H9 (cell line): ENCODE results near the gene MED22. TPM values are rescaled to one million over a fixed set of nuclear protein-coding genes. Genes with fewer than 3 reads are reported as not detected.

Source experiments
- DNase-seq: peaks from one replicate; pipeline ENCODE4 v3.0.0-alpha.2; 2017
- H2AFZ ChIP-seq: one replicate; pipeline ENCODE4 v1.6.1; 2013; ENCODE audit warnings: mild to moderate bottlenecking, low read length, control low read depth, moderate library complexity
- H2AK5ac ChIP-seq: 2 replicates; pipeline ENCODE4 v1.6.1; 2013; ENCODE audit warnings: low read length, control low read depth, mixed read lengths; ENCODE audit not compliant: insufficient read length
- H2BK120ac ChIP-seq: one replicate; pipeline ENCODE4 v1.6.1; 2013; ENCODE audit warnings: low read depth, mild to moderate bottlenecking, low read length, control low read depth, inconsistent platforms; ENCODE audit not compliant: poor library complexity, severe bottlenecking
- H2BK12ac ChIP-seq: 2 replicates; pipeline ENCODE4 v1.6.1; 2013; ENCODE audit warnings: low read length, control low read depth, mixed read lengths, low read depth; ENCODE audit not compliant: insufficient read length
- H2BK15ac ChIP-seq: 2 replicates; pipeline ENCODE4 v1.6.1; 2013; ENCODE audit warnings: low read depth, low read length, control low read depth
- H2BK20ac ChIP-seq: one replicate; pipeline ENCODE4 v1.6.1; 2013; ENCODE audit warnings: low read depth, mild to moderate bottlenecking, low read length, control low read depth, inconsistent platforms; ENCODE audit not compliant: poor library complexity, severe bottlenecking
- H2BK5ac ChIP-seq: 2 replicates; pipeline ENCODE4 v1.6.1; 2013; ENCODE audit warnings: low read length, control low read depth, mixed read lengths; ENCODE audit not compliant: insufficient read length
- H3K14ac ChIP-seq: 2 replicates; pipeline ENCODE4 v1.6.1; 2013; ENCODE audit warnings: low read length, control low read depth; ENCODE audit not compliant: insufficient read depth
- H3K18ac ChIP-seq: 2 replicates; pipeline ENCODE4 v1.6.1; 2013; ENCODE audit warnings: low read depth, mild to moderate bottlenecking, mixed read lengths, low read length, control low read depth; ENCODE audit not compliant: insufficient read length
- H3K23ac ChIP-seq: 2 replicates; pipeline ENCODE4 v1.6.1; 2013; ENCODE audit warnings: low read length, control low read depth, mixed read lengths, low read depth; ENCODE audit not compliant: insufficient read length
- H3K23me2 ChIP-seq: 2 replicates; pipeline ENCODE4 v1.6.1; 2013; ENCODE audit warnings: low read depth, mild to moderate bottlenecking, mixed read lengths, low read length, control low read depth; ENCODE audit not compliant: insufficient read length, poor library complexity, severe bottlenecking
- H3K27ac ChIP-seq: 2 replicates; pipeline ENCODE4 v1.5.1; 2013; ENCODE audit warnings: low read length, control low read depth, mixed read lengths, low read depth; ENCODE audit not compliant: insufficient read length
- H3K27me3 ChIP-seq: 2 replicates; pipeline ENCODE4 v1.6.1; 2013; ENCODE audit warnings: low read length, control low read depth, inconsistent platforms; ENCODE audit not compliant: insufficient read depth
- H3K4ac ChIP-seq: 2 replicates; pipeline ENCODE4 v1.6.1; 2013; ENCODE audit warnings: low read depth, mild to moderate bottlenecking, control low read depth, inconsistent platforms, low read length, moderate library complexity
- H3K4me1 ChIP-seq: 2 replicates; pipeline ENCODE4 v1.6.1; 2013; ENCODE audit warnings: low read length, control low read depth, inconsistent platforms; ENCODE audit not compliant: insufficient read depth
- H3K4me2 ChIP-seq: 2 replicates; pipeline ENCODE4 v1.6.1; 2013; ENCODE audit warnings: low read length, control low read depth, mixed read lengths; ENCODE audit not compliant: insufficient read length, insufficient read depth
- H3K56ac ChIP-seq: 2 replicates; pipeline ENCODE4 v1.6.1; 2013; ENCODE audit warnings: low read depth, mild to moderate bottlenecking, mixed read lengths, low read length, control low read depth; ENCODE audit not compliant: insufficient read length
- H3K79me1 ChIP-seq: 2 replicates; pipeline ENCODE4 v1.6.1; 2013; ENCODE audit warnings: low read depth, mild to moderate bottlenecking, moderate library complexity, low read length, control low read depth, inconsistent platforms; ENCODE audit not compliant: insufficient read depth, poor library complexity, severe bottlenecking
- H3K79me2 ChIP-seq: 2 replicates; pipeline ENCODE4 v1.6.1; 2013; ENCODE audit warnings: low read length, control low read depth, inconsistent platforms; ENCODE audit not compliant: insufficient read depth
- H3K9ac ChIP-seq: 2 replicates; pipeline ENCODE4 v1.6.1; 2013; ENCODE audit warnings: low read length, control low read depth, mixed read lengths; ENCODE audit not compliant: insufficient read length; ENCODE audit errors: extremely low read depth
- H3K9me3 ChIP-seq: one replicate; pipeline ENCODE4 v1.6.1; 2013; ENCODE audit warnings: low read depth, low read length, inconsistent platforms; ENCODE audit not compliant: control insufficient read depth
- H3T11ph ChIP-seq: one replicate; pipeline ENCODE4 v1.6.1; 2013; ENCODE audit warnings: mild to moderate bottlenecking, low read length, control low read depth, inconsistent platforms
- H4K20me1 ChIP-seq: one replicate; pipeline ENCODE4 v1.6.1; 2013; ENCODE audit not compliant: control insufficient read depth, insufficient read length, insufficient read depth
- H4K5ac ChIP-seq: 2 replicates; pipeline ENCODE4 v1.6.1; 2013; ENCODE audit warnings: low read depth, mild to moderate bottlenecking, mixed read lengths, low read length, control low read depth; ENCODE audit not compliant: insufficient read length
- H4K8ac ChIP-seq: replicated peaks from 2 replicates; pipeline ENCODE4 v1.6.1; 2013; ENCODE audit warnings: low read length, control low read depth, mixed read lengths, low read depth; ENCODE audit not compliant: insufficient read length
- H4K91ac ChIP-seq: 2 replicates; pipeline ENCODE4 v1.6.1; 2013; ENCODE audit warnings: low read depth, mild to moderate bottlenecking, moderate library complexity, mixed read lengths, low read length, control low read depth; ENCODE audit not compliant: insufficient read length
- H3K27ac Mint-ChIP-seq, 3 experiments: 2 replicates in 2 of 3; 3 replicates in 1 of 3; pipeline ENCODE4 v1.8.0; 2020 to 2021; ENCODE audit warnings: mixed read lengths in 3 of 3, mild to moderate bottlenecking in 1 of 3, moderate library complexity in 1 of 3
- H3K27me3 Mint-ChIP-seq: 2 replicates; pipeline ENCODE4 v1.8.0; 2021; ENCODE audit warnings: low read depth, mild to moderate bottlenecking, moderate library complexity, mixed read lengths
- H3K36me3 Mint-ChIP-seq, 3 experiments: 2 replicates in 2 of 3; 3 replicates in 1 of 3; pipeline ENCODE4 v1.8.0; 2020 to 2021; ENCODE audit warnings: low read depth in 3 of 3, mixed read lengths in 3 of 3; ENCODE audit not compliant: insufficient read depth in 1 of 3
- H3K4me1 Mint-ChIP-seq, 2 experiments: 2 replicates each; pipeline ENCODE4 v1.8.0; 2020; ENCODE audit warnings: mixed read lengths in 2 of 2
- H3K4me3 Mint-ChIP-seq, 2 experiments: 2 replicates in 1 of 2; 3 replicates in 1 of 2; pipeline ENCODE4 v1.8.0; 2020 to 2021; ENCODE audit warnings: mild to moderate bottlenecking in 2 of 2, mixed read lengths in 2 of 2, moderate library complexity in 1 of 2
- H3K9me3 Mint-ChIP-seq, 2 experiments: 2 replicates in 1 of 2; 3 replicates in 1 of 2; pipeline ENCODE4 v1.8.0; 2020; ENCODE audit warnings: mild to moderate bottlenecking in 2 of 2, mixed read lengths in 2 of 2, moderate library complexity in 1 of 2
- CTCF ChIP-seq: fragments of 200-600 bp; sonication (generic); conservative IDR thresholded peaks from 3 replicates; pipeline ENCODE4 v1.8.0; 2021; ENCODE audit warnings: antibody characterized with exemption, mild to moderate bottlenecking
- WGBS: extraction: QIAGEN DNeasy Blood & Tissue Kit; methylation state at CpG from one replicate; pipeline ENCODE4 v1.1.7; 2013; ENCODE audit warnings: missing lambda C conversion rate, low lambda C conversion rate, mixed read lengths; ENCODE audit not compliant: insufficient read length; ENCODE audit errors: extremely low coverage; 5-methylcytosine and 5-hydroxymethylcytosine counted together
- total RNA-seq: library from RNA; stranded (reverse); gene quantifications from 2 replicates; pipeline ENCODE4 v1.2.1, GENCODE V29; 2021

The MED22 gene
- total RNA-seq, 1 experiment from 2014 or later: 60.1 TPM

DNA sequence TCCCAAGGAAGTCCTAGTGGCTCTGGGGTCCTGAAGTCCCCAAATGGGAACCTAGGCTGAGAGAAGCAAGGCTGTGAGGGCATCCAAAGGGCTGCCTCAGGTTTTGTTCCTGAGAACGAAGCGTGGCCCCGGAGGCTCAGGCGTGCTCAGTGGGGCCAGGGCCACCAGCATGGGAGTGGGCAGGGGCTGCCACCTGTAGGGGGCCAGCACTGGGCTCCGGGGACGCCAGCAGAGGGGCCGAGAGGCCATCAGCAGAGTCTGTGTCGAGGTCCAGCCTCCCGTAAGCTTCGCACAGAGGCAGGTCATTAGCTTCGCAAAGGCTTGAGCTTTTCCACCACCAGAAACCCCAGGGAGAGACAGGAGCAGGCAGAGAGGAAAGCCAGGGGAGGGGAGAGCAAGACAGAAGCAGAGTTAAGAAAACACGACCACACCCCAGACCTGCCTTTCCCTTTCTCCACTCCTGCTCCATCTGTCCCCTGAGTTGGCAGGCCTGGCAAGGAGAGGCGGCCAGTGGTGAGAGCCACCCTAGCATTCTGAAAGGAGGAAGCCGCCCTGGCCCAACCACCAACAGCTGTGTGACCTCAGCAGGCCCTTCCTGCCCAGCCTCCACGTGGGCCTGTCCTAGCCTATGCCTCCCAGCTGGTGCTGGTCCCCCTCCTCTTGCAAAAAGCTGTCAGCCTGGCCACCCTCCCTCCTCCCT is 6.4 kb downstream of the MED22 start:
- no peak overlapping the region for H3K18ac ChIP-seq
- peaks cover under 1% of the 10 kb centered on the region for H3K23me2 ChIP-seq
- H3K4me2 ChIP-seq: no peak overlapping the region
- Mint-ChIP-seq H3K27me3 (no peaks in the 10 kb centered on the region), H3K4me3 (no peak overlapping the region), H3K4me1 (peaks cover 4 to 10% of the 10 kb centered on the region in 2 experiments), H3K9me3 (no peaks in the 10 kb centered on the region), H3K27ac (no peak overlapping the region), H3K36me3 (peaks cover 49 to 87% (median 78%) of the 10 kb centered on the region in 3 experiments)
- no peaks in the 10 kb centered on the region; the same call in 1 of the 2 replicates for H3K4me1 ChIP-seq
- no peak for DNase-seq
- no peak for TF ChIP-seq CTCF
- no peaks in the 10 kb centered on the region for H3K27me3 ChIP-seq
- no peak overlapping the region for H3K9ac ChIP-seq
- H4K8ac ChIP-seq: no peak overlapping the region
- no peak overlapping the region for H4K91ac ChIP-seq
- H2BK12ac ChIP-seq: no peak overlapping the region
- H4K5ac ChIP-seq: no peak overlapping the region
- H2BK120ac ChIP-seq: no peak overlapping the region
- peaks cover 5% of the 10 kb centered on the region; the same call in 1 of the 2 replicates for H3K79me2 ChIP-seq
- no peak overlapping the region for H3K56ac ChIP-seq
- H3K14ac ChIP-seq: no peak overlapping the region
- H2BK15ac ChIP-seq: no peak overlapping the region
- no peak overlapping the region for H2BK20ac ChIP-seq
- no peak overlapping the region for H2BK5ac ChIP-seq
- no peaks in the 10 kb centered on the region for H3K9me3 ChIP-seq
- no peak overlapping the region for H3K23ac ChIP-seq
- no peak overlapping the region for H3K4ac ChIP-seq
- no peak overlapping the region for H2AK5ac ChIP-seq
- no peak overlapping the region for H2AFZ ChIP-seq
- no CpG with 5 or more reads among the region's 15 CpGs for WGBS
- no peak overlapping the region for H3T11ph ChIP-seq
- no peaks in the 10 kb centered on the region for H4K20me1 ChIP-seq
- H3K79me1 ChIP-seq: peaks cover 9% of the 10 kb centered on the region
- H3K27ac ChIP-seq: no peak overlapping the region
